Tongue (tissue), 2 donors: ENCODE results near the gene SYCE3. TPM values are rescaled to one million over a fixed set of nuclear protein-coding genes. Genes with fewer than 3 reads are reported as not detected.

Source experiments
- DNase-seq: peaks from one replicate; pipeline ENCODE4 v3.0.0-alpha.2; 2015
- total RNA-seq: library from RNA; depleted of rRNA; stranded (reverse); fragments of >200 nt; gene quantifications from one replicate; pipeline ENCODE4 v1.2.3, GENCODE V29; 2014

Gene SYCE3
- total RNA-seq, 1 donor from 2014 or later: not detected

- DNase-seq: no peak
Measured at GRCh38 chr22:50531546-50531961, 31.2 kb downstream of the SYCE3 start.

GRCh38 chr22:50530877-50531545 lies 31.7 kb downstream of the SYCE3 start:
- DNase-seq: peak; percentile 72

GRCh38 chr22:50530580-50530876 lies 32.2 kb downstream of the SYCE3 start:
- no peak for DNase-seq

- DNase-seq: no peak
Measured at GRCh38 chr22:50529897-50530579, 32.7 kb downstream of the SYCE3 start, which contains the start of gene TYMP. TSS of gene TYMP (minus strand) at chr22:50530012. CDS start at chr22:50529709, 303 bp downstream.

GRCh38 chr22:50529416-50529896 lies 33.3 kb downstream of the SYCE3 start:
- no peak for DNase-seq

- no peak for DNase-seq
Measured at GRCh38 chr22:50528682-50529415, 33.9 kb downstream of the SYCE3 start.

GRCh38 chr22:50527921-50528681 lies 34.6 kb downstream of the SYCE3 start:
- no peak for DNase-seq

GRCh38 chr22:50526834-50527801 lies 35.6 kb downstream of the SYCE3 start:
- DNase-seq: no peak

GRCh38 chr22:50526108-50526833 lies 36.4 kb downstream of the SYCE3 start:
- DNase-seq: peak; percentile 90

GRCh38 chr22:50525858-50526107 lies 36.9 kb downstream of the SYCE3 start:
- no peak for DNase-seq

GRCh38 chr22:50525104-50525857 lies 37.4 kb downstream of the SYCE3 start, which contains the start of gene SCO2:
TSS of gene SCO2 (minus strand) at chr22:50525598. CDS start at chr22:50524411, 1,187 bp downstream.
- peak; percentile 99 for DNase-seq

GRCh38 chr22:50524676-50525103 lies 38.0 kb downstream of the SYCE3 start:
- DNase-seq: no peak

- no peak for DNase-seq
Measured at GRCh38 chr22:50523806-50524675, 38.7 kb downstream of the SYCE3 start.

GRCh38 chr22:50523458-50523805 lies 39.3 kb downstream of the SYCE3 start:
- DNase-seq: no peak

GRCh38 chr22:50522806-50523438 lies 39.8 kb downstream of the SYCE3 start:
- DNase-seq: no peak

- no peak for DNase-seq
Measured at GRCh38 chr22:50522208-50522805, 40.4 kb downstream of the SYCE3 start.

GRCh38 chr22:50521710-50522109 lies 41.0 kb downstream of the SYCE3 start:
- DNase-seq: no peak
